A549 (cell line): ENCODE data around the gene TMCC3. TPM values are rescaled to one million over a fixed set of nuclear protein-coding genes. Genes with fewer than 3 reads are reported as not detected.
"Not testable (repeated sequence)": the region's sequence is repeated elsewhere in the genome, so short reads cannot be mapped to it uniquely, and the experiment has no call there.

Experiments
- ATAC-seq, 2 experiments: fragments of 200-7000 bp in 1 of 2; fragments of >200 bp in 1 of 2; cut with Nextera tagmentation in 1 of 2; cut with Tn5 transposase in 1 of 2; 3 replicates each; pipeline versions ENCODE4 v1.8.0 to v1.9.1; 2018 to 2020; ENCODE audit warnings: mild to moderate bottlenecking in 1 of 2, moderate library complexity in 1 of 2
- CTCF ChIA-PET: fragments of 300-600 bp; sonication (Branson Sonifier 250); formaldehyde crosslinking; extraction: SDS; loops from one replicate; lab custom pipeline; 2021; ENCODE audit warnings: antibody characterized with exemption, inconsistent platforms; lab: Yijun Ruan, JAX
- POLR2A ChIA-PET: fragments of 350-600 bp; formaldehyde crosslinking; extraction: SDS; loops from one replicate; lab custom pipeline; 2021; ENCODE audit warnings: antibody characterized with exemption, inconsistent platforms; lab: Yijun Ruan, JAX
- DNase-seq, 2 experiments: peaks; one replicate each; pipeline versions ENCODE4 v3.0.0 to v3.0.0-alpha.2; 2011 to 2016; ENCODE audit warnings: low read depth in 1 of 2, low spot score in 1 of 2
- FAIRE-seq: peaks from 2 replicates; lab custom pipeline; 2011; peaks lifted over from hg19 to GRCh38; lab: Jason Lieb, UNC
- H3K27ac ChIP-seq, 2 experiments: fragments of >200 bp; sonication (Bioruptor Twin); formaldehyde crosslinking; 3 replicates each; pipeline ENCODE4 v1.5.1; 2016 to 2017
- H3K4me1 ChIP-seq: fragments of >200 bp; sonication (Bioruptor Twin); formaldehyde crosslinking; 3 replicates; pipeline ENCODE4 v1.6.1; 2016
- H3K4me2 ChIP-seq: fragments of >200 bp; sonication (Bioruptor Twin); formaldehyde crosslinking; 3 replicates; pipeline ENCODE4 v1.6.1; 2016
- H3K4me3 ChIP-seq: fragments of >200 bp; sonication (Bioruptor Twin); formaldehyde crosslinking; 3 replicates; pipeline ENCODE4 v1.5.1; 2016
- H3K9me3 ChIP-seq: fragments of >200 bp; sonication (Bioruptor Twin); formaldehyde crosslinking; 3 replicates; pipeline ENCODE4 v1.6.1; 2016
- BHLHE40 ChIP-seq: IDR thresholded peaks from 2 replicates; pipeline ENCODE4 v1.6.1; 2012; ENCODE audit warnings: low read depth, low read length, inconsistent platforms
- CBX8 ChIP-seq: fragments of 200-600 bp; sonication (generic); IDR thresholded peaks from 2 replicates; pipeline ENCODE4 v1.6.1; 2016
- CHD2 ChIP-seq: fragments of 150-350 bp; IDR thresholded peaks from 2 replicates; pipeline ENCODE4 v1.6.1; 2014; ENCODE audit warnings: low read length; ENCODE audit not compliant: partially characterized antibody
- EHF ChIP-seq: fragments of 250-450 bp; sonication (Bioruptor Pico); IDR thresholded peaks from 2 replicates; pipeline ENCODE4 v1.5.0; 2020; ENCODE audit warnings: mild to moderate bottlenecking
- EHMT2 ChIP-seq: fragments of 200-600 bp; sonication (generic); IDR thresholded peaks from 2 replicates; pipeline ENCODE4 v1.6.1; 2016; ENCODE audit warnings: antibody characterized with exemption, low read depth, mild to moderate bottlenecking, moderate library complexity
- ELK1 ChIP-seq: fragments of 150-350 bp; IDR thresholded peaks from 2 replicates; pipeline ENCODE4 v1.6.1; 2014; ENCODE audit warnings: low read depth, mild to moderate bottlenecking, low read length
- EP300 ChIP-seq, 2 experiments: fragments of >200 bp; sonication (Bioruptor Twin); formaldehyde crosslinking; IDR thresholded peaks; 2 replicates in 1 of 2; 3 replicates in 1 of 2; pipeline ENCODE4 v1.6.1; 2016 to 2017
- FOSB ChIP-seq: fragments of 250-450 bp; sonication (Bioruptor Pico); IDR thresholded peaks from 2 replicates; pipeline ENCODE4 v1.5.0; 2020; ENCODE audit warnings: mild to moderate bottlenecking, moderate library complexity
- FOSL2 ChIP-seq, 2 experiments: fragments of 450-650 bp in 1 of 2; fragments of >200 bp in 1 of 2; sonication (Bioruptor Twin) in 1 of 2; formaldehyde crosslinking; IDR thresholded peaks; 2 replicates each; pipeline versions ENCODE4 v1.5.0 to v1.6.1; 2016 to 2020; ENCODE audit warnings: mild to moderate bottlenecking in 1 of 2, moderate library complexity in 1 of 2
- HEYL ChIP-seq: fragments of 250-450 bp; sonication (Bioruptor Pico); IDR thresholded peaks from 2 replicates; pipeline ENCODE4 v1.8.0; 2021; ENCODE audit warnings: mild to moderate bottlenecking, moderate library complexity
- HMGXB4 ChIP-seq: fragments of 250-450 bp; sonication (Bioruptor Pico); IDR thresholded peaks from 2 replicates; pipeline ENCODE4 v1.5.0; 2021; ENCODE audit warnings: mild to moderate bottlenecking, moderate library complexity, borderline replicate concordance
- HOXB5 ChIP-seq: fragments of 250-450 bp; sonication (Bioruptor Pico); IDR thresholded peaks from 2 replicates; pipeline ENCODE4 v1.5.0; 2020; ENCODE audit warnings: mild to moderate bottlenecking, moderate library complexity
- JUN ChIP-seq, 2 experiments: fragments of >200 bp; sonication (Bioruptor Twin); formaldehyde crosslinking; IDR thresholded peaks; 2 replicates in 1 of 2; 3 replicates in 1 of 2; pipeline ENCODE4 v1.6.1; 2016 to 2017
- MAZ ChIP-seq: fragments of 150-350 bp; IDR thresholded peaks from 2 replicates; pipeline ENCODE4 v1.6.1; 2014; ENCODE audit warnings: antibody characterized with exemption, low read depth, low read length, borderline replicate concordance
- NFE2L2 ChIP-seq: fragments of 150-350 bp; conservative IDR thresholded peaks from 2 replicates; pipeline ENCODE4 v1.6.1; 2014; ENCODE audit warnings: low read length
- NPAS2 ChIP-seq: fragments of 250-450 bp; sonication (Bioruptor Pico); IDR thresholded peaks from 2 replicates; pipeline ENCODE4 v1.8.0; 2022; ENCODE audit warnings: mild to moderate bottlenecking, moderate library complexity, borderline replicate concordance
- POLR2A ChIP-seq: IDR thresholded peaks from 2 replicates; pipeline ENCODE4 v1.6.1; 2012; ENCODE audit warnings: mild to moderate bottlenecking, low read length
- POLR2AphosphoS2 ChIP-seq: conservative IDR thresholded peaks from 2 replicates; pipeline ENCODE4 v1.6.1; 2012; ENCODE audit warnings: low read length, improper control_type of control experiment, inconsistent platforms
- RAD21 ChIP-seq, 2 experiments: fragments of >200 bp in 1 of 2; sonication (Bioruptor Twin) in 1 of 2; formaldehyde crosslinking in 1 of 2; IDR thresholded peaks in 1 of 2; conservative IDR thresholded peaks in 1 of 2; 2 replicates in 1 of 2; 3 replicates in 1 of 2; pipeline ENCODE4 v1.6.1; 2012 to 2018; ENCODE audit warnings: inconsistent platforms in 1 of 2
- RARB ChIP-seq: fragments of 250-450 bp; sonication (Bioruptor Pico); IDR thresholded peaks from 2 replicates; pipeline ENCODE4 v1.8.0; 2021; ENCODE audit warnings: mild to moderate bottlenecking, moderate library complexity
- RFX5 ChIP-seq: fragments of 450-650 bp; IDR thresholded peaks from 2 replicates; pipeline ENCODE4 v1.7.1; 2014; ENCODE audit warnings: antibody characterized with exemption, mild to moderate bottlenecking, moderate library complexity
- RNF2 ChIP-seq: fragments of 200-600 bp; sonication (generic); IDR thresholded peaks from 2 replicates; pipeline ENCODE4 v1.6.1; 2016; ENCODE audit warnings: low read depth, mild to moderate bottlenecking, antibody characterized with exemption, moderate library complexity, borderline replicate concordance
- TP53 ChIP-seq: fragments of 250-450 bp; sonication (Bioruptor Pico); IDR thresholded peaks from 2 replicates; pipeline ENCODE4 v1.5.0; 2021; ENCODE audit warnings: mild to moderate bottlenecking, moderate library complexity
- USF2 ChIP-seq: fragments of 450-650 bp; IDR thresholded peaks from 2 replicates; pipeline ENCODE4 v1.6.1; 2014; ENCODE audit warnings: antibody characterized with exemption
- ZC3H11A ChIP-seq: fragments of 450-650 bp; IDR thresholded peaks from 2 replicates; pipeline ENCODE4 v1.6.1; 2014; ENCODE audit warnings: antibody characterized with exemption, mild to moderate bottlenecking
- ZFP36 ChIP-seq: fragments of 450-650 bp; IDR thresholded peaks from 2 replicates; pipeline ENCODE4 v1.6.1; 2014; ENCODE audit warnings: borderline replicate concordance; ENCODE audit not compliant: partially characterized antibody
- ZNF302 ChIP-seq: fragments of 250-450 bp; sonication (Bioruptor Pico); IDR thresholded peaks from 2 replicates; pipeline ENCODE4 v1.9.0; 2021; ENCODE audit warnings: inconsistent platforms, mild to moderate bottlenecking, moderate library complexity
- WGBS: methylation state at CpG from one replicate; pipeline ENCODE4 v1.1.6; 2017; ENCODE audit errors: missing lambda C conversion rate; 5-methylcytosine and 5-hydroxymethylcytosine counted together
- polyA plus RNA-seq, 4 experiments: library from polyadenylated mRNA; depleted of rRNA in 3 of 4; stranded (reverse); fragments of >200 nt; fragmentation: RNase III in 1 of 4; extraction: RNeasy Plus Mini Kit Qiagen cat#74134 plus additional on column Dnase treatment in 1 of 4; gene quantifications; 2 replicates in 3 of 4; 3 replicates in 1 of 4; pipeline ENCODE4 v1.2.3, GENCODE V29; 2011 to 2017
- TF ChIP-seq, protein P1 (sequence below): IDR thresholded peaks from 2 replicates; pipeline ENCODE4 v1.6.1; 2012
- TF ChIP-seq, protein P2 (sequence below): fragments of >200 bp; sonication (Bioruptor Twin); formaldehyde crosslinking; IDR thresholded peaks from 3 replicates; pipeline ENCODE4 v1.6.1; 2016

Gene TMCC3
- polyA plus RNA-seq, 2 of the 4 experiments (the other 2 are of a cell fraction): 0.50 to 0.62 TPM

GRCh38 chr12:94594443-94594825 lies 55.9 kb downstream of the TMCC3 start:
- no peak overlapping the region for H3K4me2 ChIP-seq
- POLR2A ChIA-PET: no interaction called here
- DNase-seq (no peak), FAIRE-seq (no peak), ATAC-seq (no peak)
- CTCF ChIA-PET: no interaction called here
- TF ChIP-seq, protein P1, sequence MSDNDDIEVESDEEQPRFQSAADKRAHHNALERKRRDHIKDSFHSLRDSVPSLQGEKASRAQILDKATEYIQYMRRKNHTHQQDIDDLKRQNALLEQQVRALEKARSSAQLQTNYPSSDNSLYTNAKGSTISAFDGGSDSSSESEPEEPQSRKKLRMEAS: no peak
- TF ChIP-seq RNF2 (no peak), FOSB (CRISPR knock-in tag) (no peak), NFE2L2 (no peak), USF2 (no peak), RAD21 (conservative IDR thresholded peaks at IDR 0.05 in 1 of 2, IDR thresholded peaks at IDR 0.05 in 1 of 2) (no peak), FOSL2 (IDR thresholded peaks at IDR 0.05) (no peak), FOSL2 (CRISPR knock-in tag; IDR thresholded peaks at IDR 0.05) (no peak), MAZ (no peak), CHD2 (no peak), EHF (CRISPR knock-in tag) (no peak), POLR2A (no peak), ZNF302 (CRISPR knock-in tag) (no peak), EP300 (IDR thresholded peaks at IDR 0.05) (no peak), RFX5 (no peak), EHMT2 (no peak), RARB (no peak)
- no peaks in the 10 kb centered on the region for H3K4me1 ChIP-seq
- H3K27ac ChIP-seq: no peak overlapping the region
- WGBS: 55% methylated on average over 3 of the region's 3 CpGs
- no peak overlapping the region for H3K4me3 ChIP-seq
- no peaks in the 10 kb centered on the region for H3K9me3 ChIP-seq

DNA sequence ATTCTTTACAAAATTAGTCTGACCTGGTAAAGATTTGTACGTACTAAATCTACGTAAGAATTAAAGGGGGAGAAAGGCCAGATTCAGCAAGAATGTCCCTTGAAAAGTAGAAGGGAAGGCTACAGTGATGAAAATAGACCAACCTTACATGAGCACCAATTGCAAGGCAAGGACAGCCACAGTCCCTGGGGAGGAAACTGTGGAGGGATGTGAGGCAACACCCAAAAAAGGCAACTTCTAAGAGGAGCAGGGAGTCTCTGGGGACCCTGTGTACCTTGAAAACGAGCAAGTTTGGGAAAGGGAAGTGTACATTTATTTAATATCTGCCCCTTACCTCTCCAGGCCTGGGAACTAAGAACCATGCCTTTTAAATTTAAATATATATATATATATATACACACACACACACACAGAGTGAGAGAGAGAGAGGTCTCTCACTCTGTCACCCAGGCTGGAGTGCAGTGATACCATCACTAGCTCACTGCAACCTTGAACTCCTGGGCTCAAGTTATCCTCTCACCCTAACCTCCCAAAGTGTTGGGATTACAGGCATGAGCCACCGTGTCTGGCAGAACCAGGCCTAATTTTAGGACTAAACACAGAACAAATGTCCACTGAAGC lies 56.4 kb downstream of the TMCC3 start:
- no peak overlapping the region for H3K4me3 ChIP-seq
- no peak for FAIRE-seq
- no peak for TF ChIP-seq JUN (IDR thresholded peaks at IDR 0.05)
- TF ChIP-seq ELK1: no peak
- TF ChIP-seq ZFP36: no peak
- no peak for TF ChIP-seq TP53 (CRISPR knock-in tag)
- TF ChIP-seq POLR2AphosphoS2: no peak
- no peak for TF ChIP-seq BHLHE40
- TF ChIP-seq USF2: no peak
- TF ChIP-seq RNF2: no peak
- TF ChIP-seq CBX8: no peak
- TF ChIP-seq HEYL (CRISPR knock-in tag): no peak
- TF ChIP-seq EHF (CRISPR knock-in tag): no peak
- TF ChIP-seq HOXB5 (CRISPR knock-in tag): no peak
- TF ChIP-seq, protein P2, sequence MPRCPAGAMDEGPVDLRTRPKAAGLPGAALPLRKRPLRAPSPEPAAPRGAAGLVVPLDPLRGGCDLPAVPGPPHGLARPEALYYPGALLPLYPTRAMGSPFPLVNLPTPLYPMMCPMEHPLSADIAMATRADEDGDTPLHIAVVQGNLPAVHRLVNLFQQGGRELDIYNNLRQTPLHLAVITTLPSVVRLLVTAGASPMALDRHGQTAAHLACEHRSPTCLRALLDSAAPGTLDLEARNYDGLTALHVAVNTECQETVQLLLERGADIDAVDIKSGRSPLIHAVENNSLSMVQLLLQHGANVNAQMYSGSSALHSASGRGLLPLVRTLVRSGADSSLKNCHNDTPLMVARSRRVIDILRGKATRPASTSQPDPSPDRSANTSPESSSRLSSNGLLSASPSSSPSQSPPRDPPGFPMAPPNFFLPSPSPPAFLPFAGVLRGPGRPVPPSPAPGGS: no peak
- no peak for TF ChIP-seq NFE2L2
- no peak for TF ChIP-seq NPAS2
- TF ChIP-seq ZC3H11A: no peak
- TF ChIP-seq HMGXB4 (CRISPR knock-in tag): no peak
- no peak for TF ChIP-seq EP300 (IDR thresholded peaks at IDR 0.05)
- no peak for TF ChIP-seq FOSB (CRISPR knock-in tag)
- TF ChIP-seq, all 56 proteins: peak for 0
- 61% methylated on average over 4 of the region's 4 CpGs for WGBS
- ATAC-seq (no peak; a peak in 1 of 6 replicates), DNase-seq (no peak)
- CTCF ChIA-PET: no interaction called here
- Histone ChIP-seq H3K9me3 (no peaks in the 10 kb centered on the region), H3K4me2 (no peak overlapping the region), H3K4me1 (no peaks in the 10 kb centered on the region), H3K27ac (no peak overlapping the region)
- POLR2A ChIA-PET: no interaction called here

- WGBS: 64% methylated on average over 9 of the region's 9 CpGs
- H3K4me2 ChIP-seq, CTCF ChIA-PET, H3K4me1 ChIP-seq, POLR2A ChIA-PET, ATAC-seq, FAIRE-seq, DNase-seq, H3K27ac ChIP-seq, H3K4me3 ChIP-seq, H3K9me3 ChIP-seq: not testable (repeated sequence)
These were observed 57.6 kb downstream of the TMCC3 start for GRCh38 chr12:94592723-94593122.
